Loucy (cell line): Measurements from ENCODE around the gene ADGRB3.

Experiments used
- H2AFZ ChIP-seq: fragments of 200-600 bp; sonication (generic); 2 replicates; pipeline ENCODE4 v1.6.0; 2016; ENCODE audit warnings: antibody characterized with exemption, mild to moderate bottlenecking, low read length, moderate library complexity
- H3F3A ChIP-seq: fragments of 200-600 bp; 2 replicates; pipeline ENCODE4 v1.6.0; 2016; ENCODE audit warnings: antibody characterized with exemption, low read depth, mild to moderate bottlenecking
- H3K27me3 ChIP-seq: fragments of 200-600 bp; sonication (generic); 2 replicates; pipeline ENCODE4 v1.6.1; 2014; ENCODE audit warnings: low read length, mild to moderate bottlenecking; ENCODE audit not compliant: insufficient read depth, poor library complexity, severe bottlenecking
- H3K36me3 ChIP-seq: fragments of 200-600 bp; sonication (generic); 2 replicates; pipeline ENCODE4 v1.6.1; 2016; ENCODE audit warnings: low read length; ENCODE audit not compliant: insufficient read depth
- H3K4me1 ChIP-seq: fragments of 200-600 bp; sonication (generic); 2 replicates; pipeline ENCODE4 v1.5.1; 2014; ENCODE audit warnings: low read length, mild to moderate bottlenecking; ENCODE audit not compliant: insufficient read depth, poor library complexity, severe bottlenecking
- H3K4me2 ChIP-seq: fragments of 200-600 bp; sonication (generic); 2 replicates; pipeline ENCODE4 v1.6.0; 2014; ENCODE audit warnings: antibody characterized with exemption, low read length, low read depth, mild to moderate bottlenecking; ENCODE audit not compliant: poor library complexity, severe bottlenecking
- H3K4me3 ChIP-seq: fragments of 200-600 bp; sonication (generic); 2 replicates; pipeline ENCODE4 v1.5.1; 2014; ENCODE audit warnings: low read length, mild to moderate bottlenecking, mixed read lengths; ENCODE audit not compliant: poor library complexity, severe bottlenecking
- H3K79me2 ChIP-seq: fragments of 200-600 bp; sonication (generic); 2 replicates; pipeline ENCODE4 v1.6.1; 2014; ENCODE audit warnings: low read length; ENCODE audit not compliant: insufficient read depth
- H3K9ac ChIP-seq: fragments of 200-600 bp; sonication (generic); 2 replicates; pipeline ENCODE4 v1.6.0; 2014; ENCODE audit warnings: mild to moderate bottlenecking, low read depth, low read length, moderate library complexity; ENCODE audit not compliant: poor library complexity, severe bottlenecking
- H3K9me2 ChIP-seq: fragments of 200-600 bp; sonication (generic); replicated peaks from 2 replicates; pipeline ENCODE4 v1.6.1; 2016; ENCODE audit warnings: low read depth, low read length, mixed read lengths
- H3K9me3 ChIP-seq: fragments of 200-600 bp; sonication (generic); 2 replicates; pipeline ENCODE4 v1.6.1; 2014; ENCODE audit warnings: mild to moderate bottlenecking, antibody characterized with exemption, low read length, low read depth; ENCODE audit not compliant: insufficient read depth
- H4K20me1 ChIP-seq: fragments of 200-600 bp; sonication (generic); 2 replicates; pipeline ENCODE4 v1.6.0; 2014; ENCODE audit warnings: antibody characterized with exemption, low read length, mild to moderate bottlenecking; ENCODE audit not compliant: insufficient read depth, poor library complexity, severe bottlenecking
- CTCF ChIP-seq: fragments of 200-600 bp; sonication (generic); conservative IDR thresholded peaks from 2 replicates; pipeline ENCODE4 v1.5.1; 2014; ENCODE audit warnings: mild to moderate bottlenecking, antibody characterized with exemption, low read length
- EZH2phosphoT487 ChIP-seq: fragments of 200-600 bp; IDR thresholded peaks from 2 replicates; pipeline ENCODE4 v1.6.1; 2018; ENCODE audit warnings: antibody characterized with exemption, mild to moderate bottlenecking, moderate library complexity, borderline replicate concordance

The ADGRB3 gene

GRCh38 chr6:69145062-69145461 lies 510.0 kb downstream of the ADGRB3 start:
- H3K9me2 ChIP-seq: no peaks in the 10 kb centered on the region
- H3K36me3 ChIP-seq: no peaks in the 10 kb centered on the region
- H3K79me2 ChIP-seq: no peaks in the 10 kb centered on the region
- H4K20me1 ChIP-seq: no peaks in the 10 kb centered on the region
- H3K4me1 ChIP-seq: no peaks in the 10 kb centered on the region
- no peak overlapping the region for H3K9ac ChIP-seq
- no peak overlapping the region for H2AFZ ChIP-seq
- H3K9me3 ChIP-seq: no peaks in the 10 kb centered on the region
- TF ChIP-seq EZH2phosphoT487 (no peak), CTCF (no peak)
- no peak overlapping the region for H3K4me3 ChIP-seq
- no peaks in the 10 kb centered on the region for H3F3A ChIP-seq
- no peak overlapping the region for H3K4me2 ChIP-seq
- H3K27me3 ChIP-seq: no peaks in the 10 kb centered on the region

- no peak overlapping the region for H3K4me2 ChIP-seq
- H3K79me2 ChIP-seq: no peaks in the 10 kb centered on the region
- TF ChIP-seq EZH2phosphoT487: no peak
- TF ChIP-seq CTCF: no peak
- no peaks in the 10 kb centered on the region for H3K9me2 ChIP-seq
- H3K4me3 ChIP-seq: no peak overlapping the region
- no peaks in the 10 kb centered on the region for H3K27me3 ChIP-seq
- no peaks in the 10 kb centered on the region for H3K36me3 ChIP-seq
- H4K20me1 ChIP-seq: no peaks in the 10 kb centered on the region
- H2AFZ ChIP-seq: no peak overlapping the region
- H3K4me1 ChIP-seq: no peaks in the 10 kb centered on the region
- no peaks in the 10 kb centered on the region for H3F3A ChIP-seq
- no peak overlapping the region for H3K9ac ChIP-seq
- H3K9me3 ChIP-seq: no peaks in the 10 kb centered on the region
These were observed 511.3 kb downstream of the ADGRB3 start for GRCh38 chr6:69146385-69146784.

GRCh38 chr6:69155467-69155866 lies 520.4 kb downstream of the ADGRB3 start:
- no peaks in the 10 kb centered on the region for H3K36me3 ChIP-seq
- no peak for TF ChIP-seq EZH2phosphoT487
- TF ChIP-seq CTCF: no peak
- H3K4me1 ChIP-seq: no peaks in the 10 kb centered on the region
- H4K20me1 ChIP-seq: no peaks in the 10 kb centered on the region
- no peak overlapping the region for H2AFZ ChIP-seq
- H3K9ac ChIP-seq: no peak overlapping the region
- H3K4me2 ChIP-seq: no peak overlapping the region
- H3K27me3 ChIP-seq: no peaks in the 10 kb centered on the region
- no peak overlapping the region for H3K4me3 ChIP-seq
- no peaks in the 10 kb centered on the region for H3F3A ChIP-seq
- no peaks in the 10 kb centered on the region for H3K9me3 ChIP-seq
- no peaks in the 10 kb centered on the region for H3K9me2 ChIP-seq
- no peaks in the 10 kb centered on the region for H3K79me2 ChIP-seq
